SK-N-SH (cell line): ENCODE results near the gene POLR3GL. TPM values are rescaled to one million over a fixed set of nuclear protein-coding genes. Genes with fewer than 3 reads are reported as not detected.

Source experiments
- CTCF ChIA-PET: fragments of 300-600, 350-600 bp; formaldehyde crosslinking; extraction: SDS; loops from one replicate; lab custom pipeline; 2021; lab: Yijun Ruan, JAX
- POLR2A ChIA-PET: fragments of 350-600 bp; sonication (Branson Sonifier 250); formaldehyde crosslinking; extraction: SDS; loops from one replicate; lab custom pipeline; 2020; ENCODE audit warnings: antibody characterized with exemption, inconsistent platforms; lab: Yijun Ruan, JAX
- DNase-seq: peaks from one replicate; pipeline ENCODE4 v3.0.0; 2012
- H2AFZ ChIP-seq: fragments of 200-600 bp; sonication (generic); 2 replicates; pipeline ENCODE4 v1.8.1; 2016; ENCODE audit warnings: antibody characterized with exemption, mild to moderate bottlenecking, low read depth
- H3F3A ChIP-seq: fragments of 200-600 bp; sonication (generic); replicated peaks from 2 replicates; pipeline ENCODE3; 2016; ENCODE audit warnings: antibody characterized with exemption, mild to moderate bottlenecking; ENCODE audit not compliant: insufficient read depth
- H3K27ac ChIP-seq, 2 experiments: fragments of 200-500 bp in 1 of 2; fragments of 200-600 bp in 1 of 2; sonication (Bioruptor generic) in 1 of 2; sonication (generic), shearing (Covaris generic) in 1 of 2; 2 replicates each; pipeline versions ENCODE4 v1.5.1 to v1.6.1; 2014 to 2016; ENCODE audit warnings: low read depth in 2 of 2, inconsistent platforms in 1 of 2, low read length in 1 of 2, mild to moderate bottlenecking in 1 of 2, mixed read lengths in 1 of 2
- H3K27me3 ChIP-seq: fragments of 200-600 bp; sonication (generic), shearing (Covaris generic); 2 replicates; pipeline ENCODE4 v1.6.1; 2016; ENCODE audit warnings: mixed run types; ENCODE audit not compliant: insufficient read depth
- H3K36me3 ChIP-seq, 2 experiments: fragments of 200-500 bp in 1 of 2; fragments of 200-600 bp in 1 of 2; sonication (Bioruptor generic) in 1 of 2; sonication (generic) in 1 of 2; replicated peaks in 1 of 2; 2 replicates each; pipeline versions ENCODE3 to v1.5.1; 2014 to 2016; ENCODE audit warnings: low read length in 1 of 2, mild to moderate bottlenecking in 1 of 2; ENCODE audit not compliant: insufficient read depth in 2 of 2, control insufficient read depth in 1 of 2
- H3K4me1 ChIP-seq, 2 experiments: fragments of 200-500 bp in 1 of 2; fragments of 200-600 bp in 1 of 2; sonication (Bioruptor generic) in 1 of 2; sonication (generic), shearing (Covaris generic) in 1 of 2; 2 replicates each; pipeline versions ENCODE4 v1.5.1 to v1.6.1; 2014 to 2016; ENCODE audit warnings: low read depth in 1 of 2, low read length in 1 of 2, mixed run types in 1 of 2; ENCODE audit not compliant: insufficient read depth in 2 of 2, control insufficient read depth in 1 of 2
- H3K4me2 ChIP-seq: fragments of 200-600 bp; sonication (generic), shearing (Covaris generic); 2 replicates; pipeline ENCODE4 v1.6.1; 2017; ENCODE audit warnings: mixed run types
- H3K4me3 ChIP-seq, 2 experiments: fragments of 200-500 bp in 1 of 2; fragments of 200-600 bp in 1 of 2; sonication (Bioruptor generic) in 1 of 2; sonication (generic), shearing (Covaris generic) in 1 of 2; 2 replicates each; pipeline versions ENCODE4 v1.5.1 to v1.8.1; 2014 to 2016; ENCODE audit warnings: low read depth in 2 of 2, inconsistent platforms in 1 of 2, low read length in 1 of 2, mild to moderate bottlenecking in 1 of 2, mixed read lengths in 1 of 2, moderate library complexity in 1 of 2
- H3K79me2 ChIP-seq: fragments of 200-600 bp; sonication (generic); 2 replicates; pipeline ENCODE4 v1.8.1; 2017; ENCODE audit warnings: mild to moderate bottlenecking; ENCODE audit not compliant: insufficient read depth
- H3K9ac ChIP-seq: fragments of 200-600 bp; sonication (generic); 2 replicates; pipeline ENCODE4 v1.6.1; 2017; ENCODE audit warnings: mixed run types
- H3K9me2 ChIP-seq: fragments of 200-600 bp; sonication (generic); 2 replicates; pipeline ENCODE4 v1.6.1; 2017; ENCODE audit warnings: mixed run types
- H3K9me3 ChIP-seq: fragments of 200-600 bp; sonication (generic); 2 replicates; pipeline ENCODE4 v1.6.1; 2017; ENCODE audit warnings: mixed run types, mild to moderate bottlenecking, moderate library complexity
- H4K20me1 ChIP-seq: fragments of 200-600 bp; sonication (generic); 2 replicates; pipeline ENCODE4 v1.6.1; 2017; ENCODE audit warnings: mild to moderate bottlenecking, mixed run types; ENCODE audit not compliant: insufficient read depth
- CHD2 ChIP-seq: fragments of 150-350 bp; IDR thresholded peaks from 2 replicates; pipeline ENCODE4 v1.6.1; 2018; ENCODE audit warnings: low read length; ENCODE audit not compliant: partially characterized antibody
- CTCF ChIP-seq: fragments of 200-600 bp; sonication (generic); IDR thresholded peaks from 2 replicates; pipeline ENCODE4 v1.6.1; 2017; ENCODE audit warnings: antibody characterized with exemption, mild to moderate bottlenecking, moderate library complexity
- EP300 ChIP-seq, 2 experiments: IDR thresholded peaks; 2 replicates each; pipeline versions ENCODE4 v1.4.0 to v1.6.1; 2012; ENCODE audit warnings: borderline replicate concordance in 1 of 2, low read depth in 1 of 2, low read length in 1 of 2
- EZH2phosphoT487 ChIP-seq: fragments of 200-600 bp; sonication (generic); IDR thresholded peaks from 2 replicates; pipeline ENCODE4 v1.6.1; 2017; ENCODE audit warnings: low read depth, mixed run types, mild to moderate bottlenecking, antibody characterized with exemption, moderate library complexity, borderline replicate concordance
- FOSL2 ChIP-seq: IDR thresholded peaks from 2 replicates; pipeline ENCODE4 v1.4.0; 2012; ENCODE audit warnings: low read depth, mild to moderate bottlenecking, moderate library complexity, borderline replicate concordance
- FOXJ3 ChIP-seq: sonication (generic); formaldehyde crosslinking; IDR thresholded peaks from 2 replicates; pipeline ENCODE4 v1.5.1; 2020; ENCODE audit warnings: mild to moderate bottlenecking, missing genetic modification reagents
- IRF3 ChIP-seq: fragments of 150-350 bp; IDR thresholded peaks from 2 replicates; pipeline ENCODE4 v1.6.1; 2016; ENCODE audit warnings: mild to moderate bottlenecking, low read depth, low read length
- JUND ChIP-seq: IDR thresholded peaks from 2 replicates; pipeline ENCODE4 v1.4.0; 2012
- MEF2A ChIP-seq: IDR thresholded peaks from 2 replicates; pipeline ENCODE4 v1.4.0; 2012; ENCODE audit warnings: low read depth, borderline replicate concordance
- MXI1 ChIP-seq: IDR thresholded peaks from 2 replicates; pipeline ENCODE4 v1.6.1; 2012; ENCODE audit warnings: mild to moderate bottlenecking, low read depth, low read length, improper control_type of control experiment
- NRF1 ChIP-seq: IDR thresholded peaks from 2 replicates; pipeline ENCODE4 v1.6.1; 2012; ENCODE audit warnings: low read depth, mild to moderate bottlenecking, low read length
- RAD21 ChIP-seq: IDR thresholded peaks from 2 replicates; pipeline ENCODE4 v1.6.1; 2012; ENCODE audit warnings: mild to moderate bottlenecking, low read length
- RCOR1 ChIP-seq: fragments of 150-350 bp; IDR thresholded peaks from 2 replicates; pipeline ENCODE4 v1.6.1; 2017; ENCODE audit warnings: antibody characterized with exemption, low read length
- REST ChIP-seq: IDR thresholded peaks from 2 replicates; pipeline ENCODE4 v1.6.1; 2012; ENCODE audit warnings: mild to moderate bottlenecking, low read depth, low read length, moderate library complexity
- TAF1 ChIP-seq: IDR thresholded peaks from 2 replicates; pipeline ENCODE4 v1.6.1; 2012; ENCODE audit warnings: low read depth, mild to moderate bottlenecking, low read length, moderate library complexity, borderline replicate concordance
- TEAD4 ChIP-seq: IDR thresholded peaks from 2 replicates; pipeline ENCODE4 v1.4.0; 2012; ENCODE audit warnings: mild to moderate bottlenecking, borderline replicate concordance; ENCODE audit not compliant: insufficient read depth
- WGBS: methylation state at CpG from one replicate; pipeline ENCODE4 v1.1.6; 2017; ENCODE audit warnings: low lambda C conversion rate; 5-methylcytosine and 5-hydroxymethylcytosine counted together
- polyA plus RNA-seq, 3 experiments: library from polyadenylated mRNA; depleted of rRNA; stranded (reverse); fragments of >200 nt; gene quantifications; 2 replicates each; pipeline ENCODE4 v1.2.3, GENCODE V29; 2012

Gene POLR3GL
- polyA plus RNA-seq, 1 of the 3 experiments (the other 2 are of a cell fraction) = 15.8 TPM

- peaks cover 16 to 19% of the 10 kb centered on the region in 2 experiments for H3K4me1 ChIP-seq
- no peaks in the 10 kb centered on the region for H3K9me2 ChIP-seq
- no peak for DNase-seq
- ChIA-PET CTCF (interaction anchor here (6.4 to 8.2 kb wide), 2 partner anchors 15 to 34 kb away, joined by 99 to 187 read pairs; no protein-coding TSS in a partner anchor), POLR2A (no interaction called here)
- H4K20me1 ChIP-seq = no peaks in the 10 kb centered on the region
- no peaks in the 10 kb centered on the region for H3K27me3 ChIP-seq
- WGBS = 86% methylated on average over 7 of the region's 7 CpGs
- peaks cover 15% of the 10 kb centered on the region for H3F3A ChIP-seq
- TF ChIP-seq RAD21 (no peak), EZH2phosphoT487 (no peak), RCOR1 (no peak), TAF1 (no peak), TEAD4 (no peak), JUND (no peak)
- TF ChIP-seq, all 33 proteins: peak for 0
- Histone ChIP-seq H3K4me2 (no peak overlapping the region), H3K4me3 (no peak overlapping the region), H3K79me2 (no peaks in the 10 kb centered on the region), H3K9ac (no peak overlapping the region), H3K27ac (no peak overlapping the region), H2AFZ (no peak overlapping the region), H3K9me3 (no peaks in the 10 kb centered on the region), H3K36me3 (peaks cover 0 to 5% of the 10 kb centered on the region in 2 experiments)
Measured at GRCh38 chr1:145974721-145975120, 10.2 kb downstream of the POLR3GL start.

GRCh38 chr1:145975216-145975615, 10.7 kb downstream of the POLR3GL start:
- no peaks in the 10 kb centered on the region for H3K79me2 ChIP-seq
- POLR2A ChIA-PET = no interaction called here
- peaks cover 20% of the 10 kb centered on the region for H3F3A ChIP-seq
- WGBS = 94% methylated on average over 4 of the region's 4 CpGs
- H3K9ac ChIP-seq = no peak overlapping the region
- no peaks in the 10 kb centered on the region for H4K20me1 ChIP-seq
- H3K4me2 ChIP-seq = no peak overlapping the region
- no peak overlapping the region for H3K4me3 ChIP-seq
- H3K9me2 ChIP-seq = no peaks in the 10 kb centered on the region
- no peak for DNase-seq
- no peak overlapping the region for H3K27ac ChIP-seq
- H3K27me3 ChIP-seq = no peaks in the 10 kb centered on the region
- H3K36me3 ChIP-seq = peaks cover 0 to 5% of the 10 kb centered on the region in 2 experiments
- no peak overlapping the region for H2AFZ ChIP-seq
- TF ChIP-seq CHD2 (no peak), REST (no peak), IRF3 (no peak), FOSL2 (no peak), NRF1 (no peak), CTCF (no peak), RCOR1 (no peak), FOXJ3 (CRISPR knock-in tag) (no peak), EP300 (IDR thresholded peaks at IDR 0.05; ENCODE audit: borderline replicate concordance in 1 of 2, low read depth in 1 of 2, low read length in 1 of 2) (no peak), MEF2A (no peak), MXI1 (no peak)
- H3K9me3 ChIP-seq = no peaks in the 10 kb centered on the region
- peaks cover 21 to 23% of the 10 kb centered on the region in 2 experiments for H3K4me1 ChIP-seq
- CTCF ChIA-PET = interaction anchor here (6.4 to 8.2 kb wide), 2 partner anchors 14 to 34 kb away, joined by 99 to 187 read pairs; no protein-coding TSS in a partner anchor
